HL-60 (cell line): ENCODE data around the gene ADAMTSL3.

ENCODE experiments used
- DNase-seq, 2 experiments: peaks; one replicate each; pipeline ENCODE4 v3.0.0-alpha.2; 2010 to 2020; ENCODE audit warnings: low read depth in 1 of 2, low spot score in 1 of 2
- H3K27ac ChIP-seq: fragments of 250-450 bp; sonication (Bioruptor Pico); replicated peaks from 2 replicates; pipeline ENCODE4 v1.5.1; 2020; ENCODE audit warnings: mild to moderate bottlenecking, moderate library complexity
- H3K27me3 ChIP-seq: fragments of 250-450 bp; sonication (Bioruptor Pico); 2 replicates; pipeline ENCODE4 v1.5.1; 2021; ENCODE audit warnings: mild to moderate bottlenecking, moderate library complexity; ENCODE audit not compliant: insufficient read depth, poor library complexity, severe bottlenecking
- H3K4me3 ChIP-seq: replicated peaks from 2 replicates; pipeline ENCODE4 v1.5.1; 2011; ENCODE audit warnings: mild to moderate bottlenecking, control low read depth, low read length; ENCODE audit not compliant: insufficient read depth
- GABPA ChIP-seq: IDR thresholded peaks from 2 replicates; pipeline ENCODE4 v1.6.1; 2012; ENCODE audit warnings: low read depth
- POLR2AphosphoS5 ChIP-seq: IDR thresholded peaks from 2 replicates; pipeline ENCODE4 v1.6.1; 2012; ENCODE audit warnings: low read depth
- REST ChIP-seq: IDR thresholded peaks from 2 replicates; pipeline ENCODE4 v1.6.1; 2012; ENCODE audit warnings: low read depth; ENCODE audit not compliant: insufficient replicate concordance
- SPI1 ChIP-seq: IDR thresholded peaks from 2 replicates; pipeline ENCODE4 v1.6.1; 2012; ENCODE audit warnings: low read depth, mild to moderate bottlenecking, borderline replicate concordance
- TF ChIP-seq, protein P1 (sequence below): IDR thresholded peaks from one replicate; pipeline ENCODE4 v1.5.1; 2011; ENCODE audit warnings: low read length, control low read depth, inconsistent platforms; ENCODE audit not compliant: insufficient read depth

The ADAMTSL3 gene

GRCh38 chr15:83643201-83643600 lies 10.7 kb upstream of the ADAMTSL3 start:
- no peak overlapping the region for H3K27ac ChIP-seq
- H3K27me3 ChIP-seq: no peaks in the 10 kb centered on the region
- no peak overlapping the region for H3K4me3 ChIP-seq
- no peak for DNase-seq
- TF ChIP-seq SPI1 (no peak), GABPA (no peak), REST (no peak), POLR2AphosphoS5 (no peak)
- TF ChIP-seq, protein P1, sequence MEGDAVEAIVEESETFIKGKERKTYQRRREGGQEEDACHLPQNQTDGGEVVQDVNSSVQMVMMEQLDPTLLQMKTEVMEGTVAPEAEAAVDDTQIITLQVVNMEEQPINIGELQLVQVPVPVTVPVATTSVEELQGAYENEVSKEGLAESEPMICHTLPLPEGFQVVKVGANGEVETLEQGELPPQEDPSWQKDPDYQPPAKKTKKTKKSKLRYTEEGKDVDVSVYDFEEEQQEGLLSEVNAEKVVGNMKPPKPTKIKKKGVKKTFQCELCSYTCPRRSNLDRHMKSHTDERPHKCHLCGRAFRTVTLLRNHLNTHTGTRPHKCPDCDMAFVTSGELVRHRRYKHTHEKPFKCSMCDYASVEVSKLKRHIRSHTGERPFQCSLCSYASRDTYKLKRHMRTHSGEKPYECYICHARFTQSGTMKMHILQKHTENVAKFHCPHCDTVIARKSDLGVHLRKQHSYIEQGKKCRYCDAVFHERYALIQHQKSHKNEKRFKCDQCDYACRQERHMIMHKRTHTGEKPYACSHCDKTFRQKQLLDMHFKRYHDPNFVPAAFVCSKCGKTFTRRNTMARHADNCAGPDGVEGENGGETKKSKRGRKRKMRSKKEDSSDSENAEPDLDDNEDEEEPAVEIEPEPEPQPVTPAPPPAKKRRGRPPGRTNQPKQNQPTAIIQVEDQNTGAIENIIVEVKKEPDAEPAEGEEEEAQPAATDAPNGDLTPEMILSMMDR: no peak

- no peak for DNase-seq
- Histone ChIP-seq H3K4me3 (no peak overlapping the region), H3K27ac (no peak overlapping the region), H3K27me3 (no peaks in the 10 kb centered on the region)
- TF ChIP-seq, protein P1: no peak
- TF ChIP-seq SPI1 (no peak), POLR2AphosphoS5 (no peak)
Observed at GRCh38 chr15:83644439-83644838, 9.5 kb upstream of the ADAMTSL3 start.

- Histone ChIP-seq H3K27me3 (peaks cover 3% of the 10 kb centered on the region), H3K4me3 (no peak overlapping the region), H3K27ac (no peak overlapping the region)
- no peak for DNase-seq
- TF ChIP-seq POLR2AphosphoS5: no peak
- no peak for TF ChIP-seq GABPA
- no peak for TF ChIP-seq REST
- TF ChIP-seq SPI1: no peak
- TF ChIP-seq, protein P1: no peak
Observed at GRCh38 chr15:83650831-83651230, 3.1 kb upstream of the ADAMTSL3 start.

GRCh38 chr15:83651541-83651940 lies 2.4 kb upstream of the ADAMTSL3 start:
- Histone ChIP-seq H3K27ac (no peak overlapping the region), H3K4me3 (no peak overlapping the region), H3K27me3 (peaks cover 3% of the 10 kb centered on the region)
- TF ChIP-seq SPI1 (no peak), REST (no peak), GABPA (no peak), POLR2AphosphoS5 (no peak)
- TF ChIP-seq, protein P1: no peak
- no peak for DNase-seq
